ENCODE measurements around the gene COCH.
"Not testable (repeated sequence)": the region's sequence is repeated elsewhere in the genome, so short reads cannot be mapped to it uniquely, and the experiment has no call there.

Gene COCH

GRCh38 chr14:30925254-30925653, 50.9 kb downstream of the COCH start:
- Histone ChIP-seq H3K4me1 (ENCODE audit: control insufficient read depth, insufficient read depth, low read length, unreplicated experiment) (peaks cover 5% of the 10 kb centered on the region), H3K27me3 (ENCODE audit: insufficient read depth, low read length) (no peaks in the 10 kb centered on the region), H3K4me3 (ENCODE audit: low read depth, low read length) (no peak overlapping the region), H3K36me3 (ENCODE audit: insufficient read depth, low read length) (peaks cover 9% of the 10 kb centered on the region; the same call in 1 of the 2 replicates), H2AFZ (ENCODE audit: low read length, unreplicated experiment) (no peak overlapping the region), H3K79me2 (ENCODE audit: control insufficient read depth, insufficient read depth, low read length, unreplicated experiment) (peaks cover 2% of the 10 kb centered on the region), H3K27ac (ENCODE audit: low read depth, low read length) (no peak overlapping the region)

GRCh38 chr14:30928462-30928861, 54.1 kb downstream of the COCH start:
- no peaks in the 10 kb centered on the region for H3K27me3 ChIP-seq (ENCODE audit: insufficient read depth, low read length)

GRCh38 chr14:30933937-30934336, 59.6 kb downstream of the COCH start:
- H3K4me3 ChIP-seq (ENCODE audit: low read depth, low read length); H3K79me2 ChIP-seq (ENCODE audit: control insufficient read depth, insufficient read depth, low read length, unreplicated experiment); H3K27ac ChIP-seq (ENCODE audit: low read depth, low read length); H2AFZ ChIP-seq (ENCODE audit: low read length, unreplicated experiment); H3K27me3 ChIP-seq (ENCODE audit: insufficient read depth, low read length); H3K4me1 ChIP-seq (ENCODE audit: control insufficient read depth, insufficient read depth, low read length, unreplicated experiment): not testable (repeated sequence)
- H3K36me3 ChIP-seq (ENCODE audit: insufficient read depth, low read length), result peaks cover 11% of the 10 kb centered on the region; the same call in 1 of the 2 replicates

More at GRCh38 chr14:30928462-30928861, 54.1 kb downstream of the COCH start:
- no peak overlapping the region for H2AFZ ChIP-seq (ENCODE audit: low read length, unreplicated experiment)
- no peak overlapping the region for H3K27ac ChIP-seq (ENCODE audit: low read depth, low read length)
- no peaks in the 10 kb centered on the region for H3K4me1 ChIP-seq (ENCODE audit: control insufficient read depth, insufficient read depth, low read length, unreplicated experiment)
- peaks cover 9% of the 10 kb centered on the region; the same call in 1 of the 2 replicates for H3K36me3 ChIP-seq (ENCODE audit: insufficient read depth, low read length)
- no peak overlapping the region for H3K4me3 ChIP-seq (ENCODE audit: low read depth, low read length)
- H3K79me2 ChIP-seq (ENCODE audit: control insufficient read depth, insufficient read depth, low read length, unreplicated experiment), result peaks cover 2% of the 10 kb centered on the region

DNA sequence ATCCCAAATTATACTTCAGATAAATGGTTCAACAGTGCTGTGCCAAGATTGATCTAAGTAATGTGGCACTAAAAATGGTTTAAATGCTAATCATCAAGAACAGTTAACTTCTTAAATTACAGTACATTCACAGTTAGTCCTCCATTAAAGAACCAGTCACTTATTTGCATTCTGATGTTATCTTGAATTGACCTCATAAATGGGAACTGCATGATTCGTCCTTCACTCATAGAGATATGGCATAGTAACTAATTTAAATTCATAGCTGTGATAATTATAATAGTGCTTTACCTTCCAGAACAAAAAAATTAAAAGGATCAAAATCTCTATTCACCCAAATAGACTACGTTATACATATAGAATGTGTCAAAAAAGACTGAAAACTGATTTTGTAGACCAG, 61.1 kb downstream of the COCH start:
- Histone ChIP-seq H3K36me3 (ENCODE audit: insufficient read depth, low read length) (peaks cover 11% of the 10 kb centered on the region; the same call in 1 of the 2 replicates), H3K79me2 (ENCODE audit: control insufficient read depth, insufficient read depth, low read length, unreplicated experiment) (peaks cover 3% of the 10 kb centered on the region), H3K27ac (ENCODE audit: low read depth, low read length) (no peak overlapping the region), H3K4me1 (ENCODE audit: control insufficient read depth, insufficient read depth, low read length, unreplicated experiment) (no peaks in the 10 kb centered on the region), H2AFZ (ENCODE audit: low read length, unreplicated experiment) (no peak overlapping the region), H3K27me3 (ENCODE audit: insufficient read depth, low read length) (no peaks in the 10 kb centered on the region), H3K4me3 (ENCODE audit: low read depth, low read length) (no peak overlapping the region)

DNA sequence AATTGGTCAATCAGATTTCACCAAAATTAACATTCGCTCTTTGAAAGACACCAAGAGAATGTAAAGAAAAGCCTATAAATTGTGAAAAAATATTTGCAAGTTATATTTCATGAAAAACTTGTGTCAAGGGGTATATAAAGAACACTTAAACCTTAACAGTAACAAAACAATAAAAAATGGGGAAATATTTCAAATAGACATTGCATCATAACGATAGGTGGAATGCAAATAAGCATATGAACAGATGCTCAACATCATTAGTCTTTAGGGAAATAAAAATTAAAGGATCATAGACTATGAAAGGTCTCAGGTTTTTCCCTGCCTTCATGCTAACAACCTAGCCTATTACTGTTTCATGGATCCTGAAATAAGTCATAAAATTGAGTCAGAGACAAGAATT, 64.3 kb downstream of the COCH start:
- Histone ChIP-seq H2AFZ (ENCODE audit: low read length, unreplicated experiment) (no peak overlapping the region), H3K4me3 (ENCODE audit: low read depth, low read length) (no peak overlapping the region), H3K27me3 (ENCODE audit: insufficient read depth, low read length) (no peaks in the 10 kb centered on the region), H3K79me2 (ENCODE audit: control insufficient read depth, insufficient read depth, low read length, unreplicated experiment) (peaks cover 7% of the 10 kb centered on the region), H3K27ac (ENCODE audit: low read depth, low read length) (no peak overlapping the region), H3K36me3 (ENCODE audit: insufficient read depth, low read length) (peaks cover 15% of the 10 kb centered on the region), H3K4me1 (ENCODE audit: control insufficient read depth, insufficient read depth, low read length, unreplicated experiment) (no peaks in the 10 kb centered on the region)

Data from ACC112 (cell line).